CD14-positive monocyte (primary cell): ENCODE measurements around the gene HS6ST3. TPM values are rescaled to one million over a fixed set of nuclear protein-coding genes. Genes with fewer than 3 reads are reported as not detected.

Source experiments
- DNase-seq, 3 donors: peaks; one replicate each; pipeline ENCODE4 v3.0.0-alpha.2; 2011 to 2022
- H2AFZ ChIP-seq: 2 replicates; pipeline ENCODE4 v1.6.0; 2012; ENCODE audit warnings: mild to moderate bottlenecking, low read depth, low read length, inconsistent platforms; ENCODE audit not compliant: insufficient read depth, poor library complexity, severe bottlenecking
- H3K27ac ChIP-seq, 2 donors: 1 replicate in 1 of 2; 2 replicates in 1 of 2; pipeline ENCODE4 v1.5.1; 2012 to 2013; ENCODE audit warnings: low read length in 2 of 2, control low read depth in 1 of 2, inconsistent platforms in 1 of 2, low read depth in 1 of 2, mild to moderate bottlenecking in 1 of 2
- H3K27me3 ChIP-seq, 2 donors: one replicate each; pipeline versions ENCODE4 v1.6.0 to v1.6.1; 2011 to 2013; ENCODE audit warnings: low read length in 2 of 2; ENCODE audit not compliant: control insufficient read depth in 2 of 2, insufficient read depth in 2 of 2
- H3K36me3 ChIP-seq, 2 donors: replicated peaks in 1 of 2; 1 replicate in 1 of 2; 2 replicates in 1 of 2; pipeline versions ENCODE4 v1.5.1 to v1.6.1; 2012 to 2013; ENCODE audit warnings: low read length in 2 of 2, control low read depth in 1 of 2, inconsistent platforms in 1 of 2, mild to moderate bottlenecking in 1 of 2; ENCODE audit not compliant: insufficient read depth in 2 of 2, control insufficient read depth in 1 of 2
- H3K4me1 ChIP-seq, 2 donors: 1 replicate in 1 of 2; 2 replicates in 1 of 2; pipeline versions ENCODE4 v1.5.1 to v1.6.1; 2012 to 2013; ENCODE audit warnings: low read length in 2 of 2, control low read depth in 1 of 2, inconsistent platforms in 1 of 2, mild to moderate bottlenecking in 1 of 2, moderate library complexity in 1 of 2; ENCODE audit not compliant: insufficient read depth in 2 of 2, control insufficient read depth in 1 of 2
- H3K4me2 ChIP-seq: replicated peaks from 2 replicates; pipeline ENCODE3; 2012; ENCODE audit warnings: low read length, moderate library complexity, mild to moderate bottlenecking; ENCODE audit not compliant: poor library complexity, severe bottlenecking; ENCODE audit errors: extremely low read depth
- H3K4me3 ChIP-seq, 3 experiments: fragments of 200-600 bp in 1 of 3; sonication (generic) in 1 of 3; replicated peaks in 1 of 3; 1 replicate in 2 of 3; 2 replicates in 1 of 3; pipeline ENCODE4 v1.5.1; 2011 to 2013; ENCODE audit warnings: low read length in 3 of 3, mild to moderate bottlenecking in 3 of 3, control low read depth in 2 of 3, low read depth in 2 of 3, inconsistent platforms in 1 of 3, moderate library complexity in 1 of 3
- H3K79me2 ChIP-seq: 2 replicates; pipeline ENCODE4 v1.6.0; 2012; ENCODE audit warnings: mild to moderate bottlenecking, control low read depth, inconsistent platforms, low read length, moderate library complexity; ENCODE audit not compliant: insufficient read depth
- H3K9ac ChIP-seq: 2 replicates; pipeline ENCODE4 v1.6.0; 2017; ENCODE audit warnings: low read length, mild to moderate bottlenecking; ENCODE audit not compliant: insufficient read depth, poor library complexity, severe bottlenecking
- H3K9me3 ChIP-seq, 2 donors: replicated peaks in 1 of 2; 1 replicate in 1 of 2; 2 replicates in 1 of 2; pipeline versions ENCODE4 v1.5.1 to v1.6.1; 2012 to 2013; ENCODE audit warnings: low read length in 2 of 2, control low read depth in 1 of 2; ENCODE audit not compliant: control insufficient read depth in 1 of 2, insufficient read depth in 1 of 2
- H4K20me1 ChIP-seq: 2 replicates; pipeline ENCODE4 v1.6.0; 2012; ENCODE audit warnings: mild to moderate bottlenecking, low read length, control low read depth, moderate library complexity; ENCODE audit not compliant: insufficient read depth
- H3K27ac Mint-ChIP-seq, 7 donors: one replicate each; pipeline ENCODE4 v1.8.0; 2020; ENCODE audit warnings: mild to moderate bottlenecking in 7 of 7, mixed read lengths in 7 of 7, moderate library complexity in 6 of 7, inconsistent platforms in 2 of 7
- H3K27me3 Mint-ChIP-seq, 3 donors: one replicate each; pipeline ENCODE4 v1.8.0; 2021 to 2022; ENCODE audit warnings: low read depth in 3 of 3, mild to moderate bottlenecking in 3 of 3, mixed read lengths in 3 of 3, moderate library complexity in 3 of 3, inconsistent platforms in 1 of 3
- H3K36me3 Mint-ChIP-seq, 2 donors: one replicate each; pipeline ENCODE4 v1.8.0; 2020; ENCODE audit warnings: mixed read lengths in 2 of 2, inconsistent platforms in 1 of 2, mild to moderate bottlenecking in 1 of 2
- H3K4me1 Mint-ChIP-seq: one replicate; pipeline ENCODE4 v1.8.0; 2020; ENCODE audit warnings: mild to moderate bottlenecking, mixed read lengths
- H3K4me3 Mint-ChIP-seq, 2 donors: one replicate each; pipeline ENCODE4 v1.8.0; 2020; ENCODE audit warnings: mild to moderate bottlenecking in 2 of 2, mixed read lengths in 2 of 2, moderate library complexity in 1 of 2
- H3K9me3 Mint-ChIP-seq, 7 donors: one replicate each; pipeline ENCODE4 v1.8.0; 2020 to 2022; ENCODE audit warnings: mixed read lengths in 7 of 7, mild to moderate bottlenecking in 6 of 7, moderate library complexity in 6 of 7, inconsistent platforms in 2 of 7
- WGBS: methylation state at CpG from one replicate; pipeline ENCODE4 v1.1.5; 2013; ENCODE audit warnings: missing lambda C conversion rate; ENCODE audit not compliant: insufficient coverage; 5-methylcytosine and 5-hydroxymethylcytosine counted together
- intact Hi-C, 2 donors: fragments of 100-400 bp; cut with micrococcal nuclease; formaldehyde crosslinking; loops; one replicate each; pipeline versions ENCODE4 v1.15.0 to v1.15.1; 2023
- polyA plus RNA-seq, 3 donors: library from polyadenylated mRNA; depleted of rRNA in 1 of 3; unstranded in 2 of 3; stranded (reverse) in 1 of 3; fragments of 300-500 nt in 2 of 3; fragments of >200 nt in 1 of 3; fragmentation: Illumina TruSeq in 2 of 3; gene quantifications; 1 replicate in 2 of 3; 2 replicates in 1 of 3; pipeline ENCODE4 v1.2.3, GENCODE V29; 2012 to 2021
- TF ChIP-seq, protein P1 (sequence below): fragments of 200-600 bp; IDR thresholded peaks from one replicate; pipeline ENCODE4 v1.8.0; 2022; ENCODE audit warnings: antibody characterized with exemption, mild to moderate bottlenecking

Gene HS6ST3
- polyA plus RNA-seq, 3 donors = not detected

DNA sequence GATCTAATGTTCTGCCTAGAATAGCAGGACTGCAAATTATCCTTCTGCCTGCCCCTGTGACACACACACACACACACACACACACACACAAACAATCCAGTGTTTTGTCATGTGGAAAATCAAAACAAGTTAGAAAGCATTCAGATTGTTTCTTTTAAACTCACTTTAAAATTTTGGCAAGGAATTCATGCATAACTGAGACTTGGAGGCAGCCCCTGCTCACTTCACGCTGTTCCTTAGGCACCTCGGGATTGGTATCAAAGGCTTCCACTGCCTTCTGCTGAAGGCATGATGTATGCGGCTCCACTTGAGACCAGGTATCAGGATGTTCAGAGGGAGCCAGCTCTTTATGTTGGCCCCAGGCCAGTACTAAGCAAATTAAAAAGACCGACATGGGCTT lies 745.6 kb downstream of the HS6ST3 start:
- Histone ChIP-seq H3K4me2 (no peak overlapping the region), H3K36me3 (no peaks in the 10 kb centered on the region), H3K4me3 (no peak overlapping the region), H4K20me1 (no peaks in the 10 kb centered on the region), H2AFZ (no peak overlapping the region), H3K4me1 (no peaks in the 10 kb centered on the region), H3K27me3 (no peaks in the 10 kb centered on the region), H3K79me2 (no peaks in the 10 kb centered on the region), H3K9ac (no peak overlapping the region), H3K9me3 (peaks cover 0 to 6% of the 10 kb centered on the region in 2 donors), H3K27ac (no peak overlapping the region)
- TF ChIP-seq, protein P1, sequence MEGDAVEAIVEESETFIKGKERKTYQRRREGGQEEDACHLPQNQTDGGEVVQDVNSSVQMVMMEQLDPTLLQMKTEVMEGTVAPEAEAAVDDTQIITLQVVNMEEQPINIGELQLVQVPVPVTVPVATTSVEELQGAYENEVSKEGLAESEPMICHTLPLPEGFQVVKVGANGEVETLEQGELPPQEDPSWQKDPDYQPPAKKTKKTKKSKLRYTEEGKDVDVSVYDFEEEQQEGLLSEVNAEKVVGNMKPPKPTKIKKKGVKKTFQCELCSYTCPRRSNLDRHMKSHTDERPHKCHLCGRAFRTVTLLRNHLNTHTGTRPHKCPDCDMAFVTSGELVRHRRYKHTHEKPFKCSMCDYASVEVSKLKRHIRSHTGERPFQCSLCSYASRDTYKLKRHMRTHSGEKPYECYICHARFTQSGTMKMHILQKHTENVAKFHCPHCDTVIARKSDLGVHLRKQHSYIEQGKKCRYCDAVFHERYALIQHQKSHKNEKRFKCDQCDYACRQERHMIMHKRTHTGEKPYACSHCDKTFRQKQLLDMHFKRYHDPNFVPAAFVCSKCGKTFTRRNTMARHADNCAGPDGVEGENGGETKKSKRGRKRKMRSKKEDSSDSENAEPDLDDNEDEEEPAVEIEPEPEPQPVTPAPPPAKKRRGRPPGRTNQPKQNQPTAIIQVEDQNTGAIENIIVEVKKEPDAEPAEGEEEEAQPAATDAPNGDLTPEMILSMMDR = no peak
- Mint-ChIP-seq H3K4me1 (no peaks in the 10 kb centered on the region), H3K36me3 (no peaks in the 10 kb centered on the region), H3K27me3 (no peaks in the 10 kb centered on the region), H3K27ac (no peak overlapping the region), H3K4me3 (no peak overlapping the region), H3K9me3 (peaks cover under 1 to 6% (median 2%) of the 10 kb centered on the region in 7 donors)
- intact Hi-C loops = no loop called here
- 83% methylated on average over 2 of the region's 4 CpGs for WGBS
- no peak for DNase-seq

DNA sequence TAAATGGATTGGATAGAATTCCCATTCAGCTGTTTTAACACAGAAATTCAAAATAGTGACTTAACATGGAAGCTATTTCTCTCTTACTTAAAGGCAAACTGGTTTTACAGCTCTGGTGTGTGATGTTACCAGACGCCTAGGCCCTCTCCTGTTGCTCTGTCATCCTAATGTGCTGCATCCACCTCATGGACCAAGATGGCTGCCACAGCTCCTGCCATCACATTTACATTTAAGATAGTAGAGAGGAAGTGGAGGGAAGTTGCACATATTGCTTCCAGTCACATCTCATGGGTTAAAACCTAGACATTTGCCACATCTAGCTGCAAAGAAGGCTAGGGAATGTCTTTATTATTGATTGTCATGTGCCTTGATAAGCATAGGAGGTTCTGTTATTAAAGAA lies 746.8 kb downstream of the HS6ST3 start:
- H3K4me2 ChIP-seq = no peak overlapping the region
- no peak overlapping the region for H3K27ac ChIP-seq
- no peaks in the 10 kb centered on the region for H3K36me3 ChIP-seq
- H2AFZ ChIP-seq = no peak overlapping the region
- DNase-seq = no peak
- WGBS = no CpG with 5 or more reads among the region's 1 CpG
- TF ChIP-seq, protein P1 = no peak
- H3K27me3 ChIP-seq = no peaks in the 10 kb centered on the region
- Mint-ChIP-seq H3K9me3 (peaks cover 2 to 6% (median 2%) of the 10 kb centered on the region in 7 donors), H3K27me3 (no peaks in the 10 kb centered on the region), H3K4me3 (no peak overlapping the region), H3K27ac (no peak overlapping the region), H3K4me1 (no peaks in the 10 kb centered on the region), H3K36me3 (no peaks in the 10 kb centered on the region)
- no peaks in the 10 kb centered on the region for H4K20me1 ChIP-seq
- no peak overlapping the region for H3K9ac ChIP-seq
- H3K9me3 ChIP-seq = peaks cover 0 to 6% of the 10 kb centered on the region in 2 donors
- no peak overlapping the region for H3K4me3 ChIP-seq
- H3K4me1 ChIP-seq = no peaks in the 10 kb centered on the region
- intact Hi-C loops = no loop called here
- no peaks in the 10 kb centered on the region for H3K79me2 ChIP-seq
